Measurements from ENCODE around the gene GPR146.

GPR146 gene

GRCh38 chr7:1028044-1028770 is 16.1 kb upstream of the GPR146 start:
- H3K4me3 ChIP-seq (ENCODE audit: low read depth, low read length), result peak overlapping the region; percentile 69
- peak; percentile 91 for DNase-seq (ENCODE audit: low read depth)
- TF ChIP-seq CTCF (conservative IDR thresholded peaks at IDR 0.05; ENCODE audit: low read depth, low read length), result no peak

GRCh38 chr7:1028775-1029636 is 15.3 kb upstream of the GPR146 start:
- H3K4me3 ChIP-seq (ENCODE audit: low read depth, low read length), result peak overlapping the region; percentile 69
- no peak for TF ChIP-seq CTCF (conservative IDR thresholded peaks at IDR 0.05; ENCODE audit: low read depth, low read length)
- peak; percentile 97 for DNase-seq (ENCODE audit: low read depth)

- no peak overlapping the region for H3K4me3 ChIP-seq (ENCODE audit: low read depth, low read length)
- no peak for TF ChIP-seq CTCF (conservative IDR thresholded peaks at IDR 0.05; ENCODE audit: low read depth, low read length)
- DNase-seq (ENCODE audit: low read depth), result no peak
These were observed 14.5 kb upstream of the GPR146 start for GRCh38 chr7:1029637-1030443.

GRCh38 chr7:1030444-1031070 is 13.8 kb upstream of the GPR146 start:
- H3K4me3 ChIP-seq (ENCODE audit: low read depth, low read length), result no peak overlapping the region
- no peak for DNase-seq (ENCODE audit: low read depth)
- no peak for TF ChIP-seq CTCF (conservative IDR thresholded peaks at IDR 0.05; ENCODE audit: low read depth, low read length)

- no peak for DNase-seq (ENCODE audit: low read depth)
- H3K4me3 ChIP-seq (ENCODE audit: low read depth, low read length), result no peak overlapping the region
- no peak for TF ChIP-seq CTCF (conservative IDR thresholded peaks at IDR 0.05; ENCODE audit: low read depth, low read length)
These were observed 12.5 kb upstream of the GPR146 start for GRCh38 chr7:1031716-1032455.
